Stimulated activated CD8-positive, alpha-beta memory T cell treated with anti-CD3 and anti-CD28 coated beads, Interleukin-7, amount 100 ng/mL, for 24 hours (primary cell): ENCODE data around the gene DAZL.

Source experiments
- DNase-seq: peaks from one replicate; pipeline ENCODE4 v3.0.0-alpha.2; 2020; ENCODE audit warnings: low read depth

DAZL gene

DNA sequence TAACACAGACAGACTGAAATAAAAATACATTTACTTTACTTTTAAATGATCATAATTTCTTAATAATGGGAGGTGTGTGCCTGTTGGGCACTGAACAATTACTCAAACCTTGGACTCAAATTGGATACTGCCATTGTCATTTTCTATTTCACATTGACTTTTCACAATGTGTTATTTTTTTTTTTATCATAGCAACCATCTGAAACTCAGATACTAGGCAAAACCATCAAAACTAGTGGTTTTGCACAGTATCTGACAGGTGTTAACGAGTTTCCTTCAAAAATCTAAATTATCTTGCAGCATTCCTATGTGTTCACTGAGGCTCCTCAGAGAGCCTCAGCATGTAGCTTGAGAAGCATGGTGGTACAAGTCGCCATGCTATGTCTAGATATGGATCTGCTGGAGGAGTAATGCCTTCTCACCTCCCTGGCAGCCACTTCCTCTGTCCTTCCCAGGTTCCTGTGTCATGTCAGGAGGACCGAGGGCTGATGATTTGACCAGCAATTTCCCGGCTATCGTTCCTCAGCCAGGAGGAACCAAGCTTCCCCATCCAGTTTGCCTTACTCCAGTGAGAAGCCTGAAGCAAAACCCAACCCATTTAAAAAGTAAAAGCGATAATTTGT, 61.9 kb downstream of the DAZL start:
- no peak for DNase-seq

DNA sequence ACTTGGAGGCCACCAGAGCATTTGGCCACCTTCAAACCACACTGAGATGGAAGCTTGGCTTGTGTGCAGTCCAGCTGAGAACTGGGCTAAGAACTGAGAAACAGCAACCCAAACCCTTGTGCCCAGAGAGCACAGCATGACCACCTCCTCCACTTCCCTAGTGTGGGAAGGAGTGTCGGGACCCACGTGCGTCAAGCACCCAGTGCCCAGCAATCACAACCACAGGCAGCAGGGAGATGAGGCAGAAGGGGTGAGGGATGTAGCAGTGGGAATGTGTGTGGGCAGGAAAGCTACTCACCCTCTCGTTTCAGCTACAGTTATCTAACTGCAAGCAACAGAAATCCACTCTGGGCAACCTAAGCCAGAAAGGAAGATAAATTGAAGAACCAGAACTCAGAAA, 66.7 kb downstream of the DAZL start:
- DNase-seq: no peak

DNA sequence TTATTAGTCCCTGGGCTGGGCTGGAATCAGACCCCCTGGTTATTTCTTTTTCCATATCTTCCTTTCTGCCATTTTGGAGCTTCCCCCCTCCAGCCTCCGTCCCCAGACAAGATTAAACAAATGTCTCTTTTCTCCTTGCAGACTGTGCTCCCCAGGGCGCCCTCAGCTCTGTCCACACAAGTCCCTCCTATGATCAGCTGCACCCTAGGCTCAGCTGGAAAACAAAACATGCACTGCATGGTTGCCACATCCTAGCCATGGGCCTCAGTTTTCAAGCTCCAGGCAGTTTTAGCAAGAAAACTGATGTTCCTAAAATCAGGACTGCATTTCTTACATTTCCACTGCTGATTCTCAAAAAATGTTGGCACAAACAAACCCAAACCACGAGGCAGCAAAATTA, 68.2 kb downstream of the DAZL start:
- no peak for DNase-seq
